ENCODE measurements around the gene NPAS3. TPM values are rescaled to one million over a fixed set of nuclear protein-coding genes. Genes with fewer than 3 reads are reported as not detected.

The NPAS3 gene
- total RNA-seq, 4 donors from 2014 or later, result 0.13 to 1.1 (median 0.47) TPM; not detected in 1

GRCh38 chr14:33686856-33687255 lies 748.2 kb downstream of the NPAS3 start:
- DNase-seq, result no peak
- 87 to 88% methylated on average over 4 of the region's 4 CpGs for WGBS, 2 donors
- Histone ChIP-seq H3K4me3 (no peak overlapping the region), H3K4me1 (peaks cover 0 to 12% (median 6%) of the 10 kb centered on the region in 3 donors), H3K9me3 (no peaks in the 10 kb centered on the region), H3K36me3 (no peaks in the 10 kb centered on the region), H3K27me3 (no peaks in the 10 kb centered on the region), H3K27ac (no peak overlapping the region)
- TF ChIP-seq, protein P1, sequence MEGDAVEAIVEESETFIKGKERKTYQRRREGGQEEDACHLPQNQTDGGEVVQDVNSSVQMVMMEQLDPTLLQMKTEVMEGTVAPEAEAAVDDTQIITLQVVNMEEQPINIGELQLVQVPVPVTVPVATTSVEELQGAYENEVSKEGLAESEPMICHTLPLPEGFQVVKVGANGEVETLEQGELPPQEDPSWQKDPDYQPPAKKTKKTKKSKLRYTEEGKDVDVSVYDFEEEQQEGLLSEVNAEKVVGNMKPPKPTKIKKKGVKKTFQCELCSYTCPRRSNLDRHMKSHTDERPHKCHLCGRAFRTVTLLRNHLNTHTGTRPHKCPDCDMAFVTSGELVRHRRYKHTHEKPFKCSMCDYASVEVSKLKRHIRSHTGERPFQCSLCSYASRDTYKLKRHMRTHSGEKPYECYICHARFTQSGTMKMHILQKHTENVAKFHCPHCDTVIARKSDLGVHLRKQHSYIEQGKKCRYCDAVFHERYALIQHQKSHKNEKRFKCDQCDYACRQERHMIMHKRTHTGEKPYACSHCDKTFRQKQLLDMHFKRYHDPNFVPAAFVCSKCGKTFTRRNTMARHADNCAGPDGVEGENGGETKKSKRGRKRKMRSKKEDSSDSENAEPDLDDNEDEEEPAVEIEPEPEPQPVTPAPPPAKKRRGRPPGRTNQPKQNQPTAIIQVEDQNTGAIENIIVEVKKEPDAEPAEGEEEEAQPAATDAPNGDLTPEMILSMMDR (IDR thresholded peaks at IDR 0.05), result no peak
- no peak for TF ChIP-seq POLR2A (IDR thresholded peaks at IDR 0.05)
- intact Hi-C loops (cut with DNase I), result no loop called here

DNA sequence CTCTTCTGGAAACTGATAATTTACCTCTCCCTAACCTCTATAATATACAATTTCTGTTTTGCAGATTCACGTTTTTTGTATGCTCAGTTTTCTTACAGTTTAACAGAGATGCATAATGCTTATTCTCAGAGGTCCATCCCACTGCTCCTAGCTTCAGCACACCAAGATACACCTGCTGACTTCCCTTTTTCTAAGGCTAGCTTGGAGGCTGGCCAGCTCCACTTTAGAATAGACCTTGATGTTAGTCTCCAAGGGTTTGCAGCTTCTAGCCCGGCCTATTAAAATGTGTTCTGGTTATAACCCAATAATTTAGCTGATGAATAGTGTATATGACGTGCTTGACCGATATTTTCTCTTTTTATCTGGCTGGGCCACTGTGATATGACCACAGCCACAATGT lies 751.0 kb downstream of the NPAS3 start:
- no peak overlapping the region for H3K27ac ChIP-seq
- no peak overlapping the region for H3K4me3 ChIP-seq
- no peaks in the 10 kb centered on the region for H3K9me3 ChIP-seq
- no peak for DNase-seq
- no peaks in the 10 kb centered on the region for H3K27me3 ChIP-seq
- intact Hi-C loops (cut with DNase I), result no loop called here
- no peaks in the 10 kb centered on the region for H3K4me1 ChIP-seq
- TF ChIP-seq POLR2A (IDR thresholded peaks at IDR 0.05), result no peak
- TF ChIP-seq, protein P1 (IDR thresholded peaks at IDR 0.05), result no peak
- H3K36me3 ChIP-seq, result no peaks in the 10 kb centered on the region
- WGBS, 2 donors, result 85 to 86% methylated on average over 4 of the region's 4 CpGs

DNA sequence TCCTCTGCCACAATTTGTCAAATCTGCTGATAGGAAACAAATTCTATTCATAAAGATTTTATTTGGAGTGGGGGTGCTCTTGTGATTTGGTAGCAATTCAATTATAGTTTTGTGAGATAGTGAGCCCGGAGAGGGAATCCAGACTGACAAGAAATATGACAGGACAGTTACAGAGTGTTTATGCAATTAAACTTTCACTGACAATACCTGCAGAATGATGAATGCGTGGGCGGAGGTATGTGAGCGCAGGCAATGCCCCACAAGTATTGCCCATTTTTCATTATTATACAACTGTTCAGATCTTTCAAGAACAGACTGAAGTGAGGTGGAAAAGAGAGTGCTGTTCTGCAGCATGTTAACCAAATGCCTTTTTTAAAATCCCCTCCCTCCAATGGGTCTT lies 753.2 kb downstream of the NPAS3 start:
- no peaks in the 10 kb centered on the region for H3K9me3 ChIP-seq
- WGBS, 2 donors, result 42 to 51% methylated on average over 4 of the region's 4 CpGs
- intact Hi-C loops (cut with DNase I), result no loop called here
- no peaks in the 10 kb centered on the region for H3K4me1 ChIP-seq
- no peaks in the 10 kb centered on the region for H3K36me3 ChIP-seq
- TF ChIP-seq, protein P1 (IDR thresholded peaks at IDR 0.05), result no peak
- no peak for TF ChIP-seq POLR2A (IDR thresholded peaks at IDR 0.05)
- H3K4me3 ChIP-seq, result no peak overlapping the region
- H3K27me3 ChIP-seq, result no peaks in the 10 kb centered on the region
- no peak overlapping the region for H3K27ac ChIP-seq
- DNase-seq, result no peak

DNA sequence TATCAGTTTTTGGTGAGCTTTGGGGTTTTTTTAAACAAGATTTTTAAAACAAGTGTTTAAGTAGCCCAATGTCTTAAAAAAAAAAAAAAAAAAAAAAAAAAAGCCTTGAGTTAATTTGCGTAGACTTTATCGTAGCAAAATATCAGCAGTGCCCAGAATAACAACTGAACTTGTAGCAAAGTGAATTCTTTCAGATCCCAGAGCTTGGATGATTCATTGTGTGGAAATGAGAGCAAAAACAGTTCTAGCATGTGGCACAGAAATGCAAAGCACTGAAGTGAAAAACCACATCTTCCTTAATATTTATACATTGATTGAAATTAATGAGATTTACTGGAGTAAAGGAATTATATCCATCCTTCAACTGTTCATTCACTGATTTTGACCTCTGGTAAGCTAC lies 754.1 kb downstream of the NPAS3 start:
- DNase-seq, result no peak
- H3K27ac ChIP-seq, result no peak overlapping the region
- TF ChIP-seq, protein P1 (IDR thresholded peaks at IDR 0.05), result no peak
- no peak for TF ChIP-seq POLR2A (IDR thresholded peaks at IDR 0.05)
- no peaks in the 10 kb centered on the region for H3K27me3 ChIP-seq
- no peak overlapping the region for H3K4me3 ChIP-seq
- intact Hi-C loops (cut with DNase I), result no loop called here
- no peaks in the 10 kb centered on the region for H3K36me3 ChIP-seq
- 65 to 71% methylated on average over 2 of the region's 2 CpGs for WGBS, 2 donors
- H3K4me1 ChIP-seq, result no peaks in the 10 kb centered on the region
- no peaks in the 10 kb centered on the region for H3K9me3 ChIP-seq

- Histone ChIP-seq H3K9me3 (no peaks in the 10 kb centered on the region), H3K27ac (no peak overlapping the region), H3K4me1 (no peaks in the 10 kb centered on the region), H3K27me3 (no peaks in the 10 kb centered on the region), H3K4me3 (no peak overlapping the region), H3K36me3 (no peaks in the 10 kb centered on the region)
- DNase-seq, result no peak
- intact Hi-C loops (cut with DNase I), result no loop called here
- TF ChIP-seq POLR2A (IDR thresholded peaks at IDR 0.05), result no peak
- TF ChIP-seq, protein P1 (IDR thresholded peaks at IDR 0.05), result no peak
- 74 to 98% methylated on average over 4 of the region's 4 CpGs for WGBS, 2 donors
Measured at GRCh38 chr14:33693237-33693636, 754.6 kb downstream of the NPAS3 start.
